Activated B cell treated with CpG ODN at 0.5 μM for 24 hours (primary cell): ENCODE data around the gene ZFP3. TPM values are rescaled to one million over a fixed set of nuclear protein-coding genes. Genes with fewer than 3 reads are reported as not detected.
"Not testable (repeated sequence)": the region's sequence is repeated elsewhere in the genome, so short reads cannot be mapped to it uniquely, and the experiment has no call there.

ENCODE experiments used
- ATAC-seq: fragments of 200-7000 bp; cut with Tn5 transposase; one replicate; pipeline ENCODE4 v1.10.0; 2021; ENCODE audit warnings: low read depth, mild to moderate bottlenecking, moderate library complexity
- CTCF ChIA-PET: fragments of 350-600 bp; sonication (Branson Sonifier 250); formaldehyde crosslinking; loops from one replicate; lab custom pipeline; 2021; ENCODE audit warnings: antibody characterized with exemption; lab: Charles Lee
- POLR2A ChIA-PET: fragments of 350-600 bp; sonication (Branson Sonifier 250); formaldehyde crosslinking; loops from one replicate; lab custom pipeline; 2021; ENCODE audit warnings: antibody characterized with exemption; lab: Charles Lee
- DNase-seq: peaks from one replicate; pipeline ENCODE4 v3.0.0; 2022
- H3K27ac Mint-ChIP-seq: one replicate; pipeline ENCODE4 v1.8.0; 2020; ENCODE audit warnings: mixed read lengths
- H3K27me3 Mint-ChIP-seq: one replicate; pipeline ENCODE4 v1.8.0; 2021; ENCODE audit warnings: mixed read lengths
- H3K36me3 Mint-ChIP-seq: one replicate; pipeline ENCODE4 v1.8.0; 2021; ENCODE audit warnings: low read depth, mixed read lengths
- H3K4me1 Mint-ChIP-seq: one replicate; pipeline ENCODE4 v1.8.0; 2021; ENCODE audit warnings: mixed read lengths
- H3K4me3 Mint-ChIP-seq: one replicate; pipeline ENCODE4 v1.8.0; 2020; ENCODE audit warnings: mild to moderate bottlenecking, mixed read lengths
- H3K9me3 Mint-ChIP-seq: one replicate; pipeline ENCODE4 v1.8.0; 2020; ENCODE audit warnings: mixed read lengths
- intact Hi-C: fragments of 100-400 bp; cut with micrococcal nuclease; formaldehyde crosslinking; loops from one replicate; pipeline ENCODE4 v1.15.1; 2024
- total RNA-seq: library from RNA; stranded (reverse); gene quantifications from 2 replicates; pipeline ENCODE4 v1.2.3, GENCODE V29; 2022
- TF ChIP-seq, protein P1 (sequence below): fragments of 200-600 bp; IDR thresholded peaks from one replicate; pipeline ENCODE4 v1.8.0; 2022; ENCODE audit warnings: antibody characterized with exemption, mild to moderate bottlenecking

ZFP3 gene
- total RNA-seq, 1 donor from 2014 or later: 11.5 TPM

DNA sequence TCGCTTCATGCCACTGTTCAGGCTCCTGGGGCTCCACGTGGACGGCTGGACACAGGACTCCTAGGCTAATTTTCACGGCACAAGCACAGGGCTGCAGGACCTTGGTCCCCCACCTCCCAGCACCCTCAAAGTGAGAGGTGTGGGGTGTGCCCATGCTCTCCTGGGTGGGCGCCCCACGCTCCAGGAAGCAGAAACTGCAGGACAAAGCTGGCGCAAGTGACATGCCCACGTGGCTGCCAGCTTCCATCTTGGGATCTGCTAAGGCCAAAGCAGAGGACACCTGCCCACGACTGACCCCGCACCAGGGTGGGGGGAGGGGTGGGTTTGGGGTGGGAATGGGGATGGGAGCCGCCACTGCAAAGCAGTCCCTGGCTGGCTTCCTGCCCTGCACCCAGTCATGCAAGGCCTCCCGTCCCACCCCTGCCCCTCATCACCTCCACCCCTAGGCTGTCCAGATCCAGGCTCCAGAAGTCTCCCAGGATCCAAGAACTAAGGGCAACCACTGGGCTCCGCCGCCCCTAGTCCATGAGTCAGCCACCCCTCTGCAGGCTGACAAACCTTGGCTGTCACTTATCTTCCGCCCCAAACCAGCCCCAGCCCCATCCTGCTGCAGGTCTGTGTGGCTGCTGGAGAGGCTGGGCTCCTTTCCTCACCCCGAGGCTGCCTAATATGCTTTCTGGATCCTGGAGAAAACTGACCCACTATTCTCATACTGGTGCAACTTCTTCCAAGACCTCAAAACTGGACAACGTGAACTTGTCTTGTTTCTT, 48.6 kb downstream of the ZFP3 start:
- Mint-ChIP-seq H3K9me3 (no peaks in the 10 kb centered on the region), H3K4me1 (peaks cover 5% of the 10 kb centered on the region), H3K27ac (no peak overlapping the region), H3K36me3 (no peaks in the 10 kb centered on the region), H3K4me3 (no peak overlapping the region), H3K27me3 (peaks cover 24% of the 10 kb centered on the region)
- DNase-seq (no peak), ATAC-seq (no peak)
- TF ChIP-seq, protein P1, sequence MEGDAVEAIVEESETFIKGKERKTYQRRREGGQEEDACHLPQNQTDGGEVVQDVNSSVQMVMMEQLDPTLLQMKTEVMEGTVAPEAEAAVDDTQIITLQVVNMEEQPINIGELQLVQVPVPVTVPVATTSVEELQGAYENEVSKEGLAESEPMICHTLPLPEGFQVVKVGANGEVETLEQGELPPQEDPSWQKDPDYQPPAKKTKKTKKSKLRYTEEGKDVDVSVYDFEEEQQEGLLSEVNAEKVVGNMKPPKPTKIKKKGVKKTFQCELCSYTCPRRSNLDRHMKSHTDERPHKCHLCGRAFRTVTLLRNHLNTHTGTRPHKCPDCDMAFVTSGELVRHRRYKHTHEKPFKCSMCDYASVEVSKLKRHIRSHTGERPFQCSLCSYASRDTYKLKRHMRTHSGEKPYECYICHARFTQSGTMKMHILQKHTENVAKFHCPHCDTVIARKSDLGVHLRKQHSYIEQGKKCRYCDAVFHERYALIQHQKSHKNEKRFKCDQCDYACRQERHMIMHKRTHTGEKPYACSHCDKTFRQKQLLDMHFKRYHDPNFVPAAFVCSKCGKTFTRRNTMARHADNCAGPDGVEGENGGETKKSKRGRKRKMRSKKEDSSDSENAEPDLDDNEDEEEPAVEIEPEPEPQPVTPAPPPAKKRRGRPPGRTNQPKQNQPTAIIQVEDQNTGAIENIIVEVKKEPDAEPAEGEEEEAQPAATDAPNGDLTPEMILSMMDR: no peak
- CTCF ChIA-PET: no interaction called here
- POLR2A ChIA-PET: interaction anchor here (0.6 kb wide), 1 partner anchor 44 kb away, joined by 5 read pairs; no protein-coding TSS in a partner anchor
- intact Hi-C loops: no loop called here

DNA sequence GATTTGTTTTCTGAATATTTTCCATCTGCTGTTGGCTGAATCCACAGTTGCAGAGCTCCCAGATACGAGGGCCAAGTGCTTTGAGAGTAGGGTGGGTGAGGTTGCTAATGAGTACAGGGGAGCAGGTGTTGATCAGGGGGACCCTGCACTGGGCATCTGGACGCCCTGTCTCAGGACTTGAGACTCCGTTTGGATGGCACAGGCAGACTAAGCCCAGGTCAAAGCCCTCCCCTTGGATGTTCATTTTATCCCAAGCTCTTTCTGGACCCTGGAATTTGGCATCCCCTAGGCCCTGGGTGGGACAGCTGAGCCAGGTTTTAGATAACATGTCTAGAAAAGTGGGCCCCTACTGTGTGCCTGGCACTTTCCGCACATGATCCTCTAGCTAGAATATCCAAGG, 49.6 kb downstream of the ZFP3 start:
- H3K4me1 Mint-ChIP-seq: peaks cover 3% of the 10 kb centered on the region
- no peak overlapping the region for H3K27ac Mint-ChIP-seq
- H3K27me3 Mint-ChIP-seq: peaks cover 22% of the 10 kb centered on the region
- no peak for DNase-seq
- intact Hi-C loops: no loop called here
- POLR2A ChIA-PET: no interaction called here
- H3K9me3 Mint-ChIP-seq: no peaks in the 10 kb centered on the region
- TF ChIP-seq, protein P1: no peak
- no peak for ATAC-seq
- H3K4me3 Mint-ChIP-seq: no peak overlapping the region
- no peaks in the 10 kb centered on the region for H3K36me3 Mint-ChIP-seq
- CTCF ChIA-PET: no interaction called here

DNA sequence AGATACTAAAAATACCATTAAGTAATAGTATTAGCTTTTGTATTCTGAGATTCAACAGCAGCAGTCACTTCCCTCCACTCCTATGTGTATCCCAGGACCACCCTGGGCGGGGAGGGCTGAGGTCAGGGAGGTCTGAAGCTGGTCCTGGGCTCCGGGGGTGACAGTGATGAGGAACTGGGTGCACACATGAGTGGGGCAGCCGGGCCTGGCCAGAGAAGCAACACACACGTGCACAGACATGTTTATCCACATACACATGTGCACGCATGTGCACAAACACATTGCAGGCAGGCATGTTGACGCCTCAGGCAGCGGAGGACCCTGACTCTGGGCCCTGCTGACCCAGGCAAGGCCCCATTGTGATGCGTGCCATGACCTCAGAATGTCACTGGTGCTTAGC, 50.1 kb downstream of the ZFP3 start:
- H3K36me3 Mint-ChIP-seq, POLR2A ChIA-PET, intact Hi-C loops, H3K9me3 Mint-ChIP-seq, H3K27ac Mint-ChIP-seq, ATAC-seq, H3K4me1 Mint-ChIP-seq, H3K4me3 Mint-ChIP-seq, DNase-seq, CTCF ChIA-PET: not testable (repeated sequence)
- H3K27me3 Mint-ChIP-seq: peaks cover 22% of the 10 kb centered on the region

DNA sequence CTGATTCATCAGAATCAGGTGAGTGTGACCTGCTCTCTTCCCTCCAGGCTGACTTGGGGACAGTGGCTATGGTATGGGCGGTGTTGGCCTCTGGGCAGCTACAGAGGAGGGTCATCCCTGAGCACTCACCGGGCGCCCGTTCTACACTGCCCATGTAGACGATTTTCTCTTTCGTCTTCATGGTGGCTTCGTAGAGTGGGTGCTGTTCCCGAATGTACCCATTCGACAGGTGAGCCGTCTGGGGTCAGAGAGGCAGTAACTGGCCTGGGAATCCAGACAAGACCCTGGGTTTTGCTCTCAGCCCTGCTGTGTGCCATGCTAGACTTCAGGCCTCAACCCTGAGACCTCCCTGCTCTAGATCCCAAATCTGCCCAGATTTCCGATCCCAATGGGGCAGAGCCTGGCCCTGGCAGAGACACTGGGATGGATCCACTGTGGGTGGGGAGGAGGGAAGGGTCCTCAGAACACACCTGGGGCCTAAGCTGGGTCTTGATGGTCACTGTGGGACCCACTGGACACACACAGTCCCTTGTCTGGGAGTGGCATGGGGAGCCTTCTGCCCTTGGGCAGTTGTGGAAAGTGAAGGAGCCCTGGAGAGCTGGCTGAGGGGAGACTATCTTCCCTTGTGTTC, 50.8 kb downstream of the ZFP3 start:
- no peak overlapping the region for H3K27ac Mint-ChIP-seq
- no peak for DNase-seq
- no peaks in the 10 kb centered on the region for H3K36me3 Mint-ChIP-seq
- no peaks in the 10 kb centered on the region for H3K9me3 Mint-ChIP-seq
- no peaks in the 10 kb centered on the region for H3K4me1 Mint-ChIP-seq
- intact Hi-C loops: no loop called here
- ChIA-PET POLR2A (no interaction called here), CTCF (no interaction called here)
- peaks cover 17% of the 10 kb centered on the region for H3K27me3 Mint-ChIP-seq
- no peak overlapping the region for H3K4me3 Mint-ChIP-seq
- no peak for ATAC-seq
- TF ChIP-seq, protein P1: no peak

DNA sequence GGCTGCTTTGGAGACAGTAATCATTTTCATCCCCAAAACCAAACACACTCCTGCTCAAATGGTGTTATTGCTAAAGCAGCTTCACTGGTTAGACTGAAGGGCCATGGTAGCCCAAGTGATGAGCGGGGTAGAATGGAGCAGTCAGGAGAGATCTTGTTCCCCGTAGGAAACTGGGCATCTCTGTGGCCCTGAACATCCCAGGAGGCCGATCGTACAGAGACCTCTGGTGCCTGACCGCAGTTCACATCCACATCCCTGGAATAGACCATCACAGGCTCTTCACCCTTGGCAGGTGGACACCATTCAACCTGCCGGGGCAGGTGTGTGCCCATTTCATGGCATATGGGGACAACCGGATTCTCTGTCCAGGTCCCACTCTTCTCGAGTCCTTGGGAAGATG, 51.5 kb downstream of the ZFP3 start:
- DNase-seq, POLR2A ChIA-PET, ATAC-seq, H3K9me3 Mint-ChIP-seq, intact Hi-C loops, H3K4me3 Mint-ChIP-seq, H3K27ac Mint-ChIP-seq, H3K36me3 Mint-ChIP-seq, H3K4me1 Mint-ChIP-seq, CTCF ChIA-PET: not testable (repeated sequence)
- H3K27me3 Mint-ChIP-seq: peaks cover 13% of the 10 kb centered on the region

DNA sequence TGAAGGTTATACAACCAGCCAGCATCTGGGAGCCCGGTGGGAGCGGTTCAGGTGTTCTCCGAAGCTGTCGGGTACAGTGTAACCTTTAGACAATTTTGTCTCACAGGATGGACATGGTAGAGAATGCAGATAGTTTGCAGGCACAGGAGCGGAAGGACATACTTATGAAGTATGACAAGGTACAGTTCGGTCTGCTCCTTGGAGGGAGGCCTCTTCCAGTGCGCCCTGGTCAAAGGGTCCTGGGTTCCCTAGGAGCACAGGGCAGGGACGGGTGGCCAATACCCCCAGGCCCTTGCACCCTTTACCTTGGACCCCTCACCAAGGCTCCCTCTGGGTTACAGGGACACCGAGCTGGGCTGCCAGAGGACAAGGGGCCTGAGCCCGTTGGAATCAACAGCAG, 52.0 kb downstream of the ZFP3 start:
- CTCF ChIA-PET, ATAC-seq, POLR2A ChIA-PET, intact Hi-C loops, H3K9me3 Mint-ChIP-seq, DNase-seq, H3K36me3 Mint-ChIP-seq, H3K4me3 Mint-ChIP-seq, H3K27ac Mint-ChIP-seq, H3K4me1 Mint-ChIP-seq: not testable (repeated sequence)
- H3K27me3 Mint-ChIP-seq: peaks cover 14% of the 10 kb centered on the region

DNA sequence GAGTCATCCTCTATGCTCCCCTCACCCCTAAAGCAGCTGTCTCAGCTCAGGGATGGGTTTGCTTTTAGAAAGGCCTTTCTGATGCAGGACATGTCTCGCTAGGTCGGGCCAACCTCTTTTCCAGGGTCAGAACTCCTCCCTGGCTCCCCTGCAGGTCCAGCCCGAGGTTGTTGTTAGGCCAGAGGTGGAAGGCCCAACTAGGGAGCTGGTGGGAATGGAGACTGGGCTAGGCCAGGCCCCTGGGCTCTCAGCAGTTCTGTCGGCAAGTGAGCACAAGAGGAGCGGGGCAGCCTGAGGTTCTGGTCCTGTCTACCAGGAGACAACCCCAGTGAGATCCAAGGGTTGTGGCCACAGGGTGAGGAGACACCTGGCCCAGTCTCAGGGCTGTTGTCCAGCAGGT, 52.4 kb downstream of the ZFP3 start:
- DNase-seq, H3K4me3 Mint-ChIP-seq, H3K9me3 Mint-ChIP-seq, H3K4me1 Mint-ChIP-seq, CTCF ChIA-PET, POLR2A ChIA-PET, H3K27ac Mint-ChIP-seq, ATAC-seq, intact Hi-C loops, H3K36me3 Mint-ChIP-seq: not testable (repeated sequence)
- H3K27me3 Mint-ChIP-seq: peaks cover 14% of the 10 kb centered on the region
